Stimulated activated CD8-positive, alpha-beta memory T cell treated with anti-CD3 and anti-CD28 coated beads, Interleukin-2, amount 100 ng/mL, for 1 hour (primary cell): Measurements from ENCODE around the gene AP2A1.

Experiments used
- DNase-seq, 2 donors: peaks; one replicate each; pipeline ENCODE4 v3.0.0-alpha.2; 2020; ENCODE audit warnings: low read depth in 2 of 2

AP2A1 gene

DNA sequence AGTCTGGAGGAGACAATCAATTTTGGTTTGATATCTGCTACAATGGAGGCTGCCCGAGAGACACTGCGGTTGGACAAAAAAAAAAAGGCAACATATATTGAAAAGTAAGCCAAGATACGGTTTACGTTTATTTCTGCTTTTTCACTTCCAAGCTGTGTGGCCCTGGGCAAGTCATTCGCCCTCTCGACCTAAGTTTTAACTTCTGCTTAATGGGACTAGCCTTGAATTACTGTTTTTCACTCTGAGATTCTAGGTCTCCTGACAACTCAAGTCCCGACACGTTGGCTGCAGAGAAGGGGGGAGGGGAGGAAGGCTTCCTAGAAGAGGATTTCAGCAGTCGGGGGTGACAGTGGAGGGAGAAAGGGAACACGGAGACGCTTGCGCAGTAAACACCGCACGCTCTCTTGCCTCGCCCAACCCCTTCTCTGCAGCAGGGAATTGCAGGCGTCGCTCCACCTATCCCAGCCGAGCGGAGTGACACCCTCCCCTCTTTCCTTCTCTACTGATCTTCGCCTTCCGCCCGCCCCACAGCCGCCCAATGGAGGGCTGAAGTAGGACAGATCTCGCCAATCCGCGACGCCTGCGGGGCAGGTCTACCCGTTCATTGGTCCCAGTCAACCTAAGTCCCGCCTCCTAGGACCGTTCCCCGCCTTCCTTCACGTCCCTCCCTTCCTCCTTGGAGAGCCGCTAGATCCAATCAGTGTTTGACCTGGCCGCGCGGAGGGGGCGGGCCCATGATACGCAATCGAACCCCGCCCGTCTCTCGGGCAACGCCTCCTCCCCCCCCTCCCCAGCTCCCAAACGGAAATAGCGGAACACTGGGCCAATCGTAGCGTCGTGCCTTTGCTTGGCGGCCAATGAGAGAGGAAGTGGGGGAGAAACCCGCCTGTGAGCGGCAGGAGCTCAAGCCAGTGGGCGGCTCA lies 533 bp upstream of the AP2A1 start:
- DNase-seq = peak; percentile 98

DNA sequence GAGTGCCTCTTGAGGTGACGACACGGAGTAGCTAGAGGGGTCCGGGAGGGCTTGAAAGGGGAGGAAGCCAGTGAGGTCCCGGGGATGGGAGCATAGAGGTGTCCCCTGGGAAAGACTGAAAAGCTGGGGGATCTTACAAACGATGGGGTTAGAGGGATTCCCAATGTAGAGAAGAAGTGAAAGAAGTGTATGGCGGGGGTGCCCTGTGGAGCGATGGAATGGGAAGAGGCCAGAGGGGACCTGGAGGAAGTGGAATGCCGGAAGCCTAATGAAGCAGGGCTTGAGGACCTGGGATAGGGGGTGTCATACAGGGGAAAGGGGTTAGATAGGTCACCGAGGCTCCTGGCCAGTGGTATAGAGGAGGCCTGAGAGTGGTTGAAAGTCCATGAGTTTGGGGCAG lies 580 bp downstream of the AP2A1 start:
- no peak for DNase-seq

- DNase-seq = no peak
Observed at GRCh38 chr19:49767967-49768581, 1.3 kb downstream of the AP2A1 start.

- no peak for DNase-seq
Observed at GRCh38 chr19:49770529-49770928, 3.7 kb downstream of the AP2A1 start.

GRCh38 chr19:49771674-49772139 lies 4.9 kb downstream of the AP2A1 start:
- no peak for DNase-seq

DNA sequence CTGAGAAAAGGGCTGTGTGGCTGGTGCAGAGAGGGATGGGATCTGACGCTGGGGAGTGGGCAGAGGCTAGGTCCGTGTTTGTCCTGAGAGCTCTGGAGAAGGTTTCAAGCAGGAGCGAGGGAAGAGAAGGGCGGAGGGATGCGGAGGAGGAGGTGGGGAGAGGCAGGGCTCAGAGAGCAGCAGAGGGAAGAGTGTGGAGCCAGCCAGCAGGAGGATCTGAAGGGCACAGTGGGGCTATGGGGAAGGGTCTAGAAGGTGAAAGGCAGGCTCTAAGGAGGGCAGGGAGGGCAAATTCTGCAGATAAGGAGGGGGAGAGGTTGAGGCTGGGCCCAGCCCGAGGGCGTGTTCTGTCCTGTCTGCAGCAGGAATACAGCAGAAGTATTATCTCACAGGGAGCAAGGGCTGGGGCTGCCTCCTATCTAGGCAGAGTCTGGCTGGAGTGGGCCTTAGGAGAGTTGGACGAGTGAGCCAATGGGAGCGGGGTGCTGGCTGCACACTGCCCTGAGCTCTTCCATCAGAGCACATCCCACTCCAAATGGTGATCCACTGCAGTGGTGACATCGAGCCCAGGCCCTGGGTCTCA lies 6.1 kb downstream of the AP2A1 start:
- DNase-seq = no peak

DNA sequence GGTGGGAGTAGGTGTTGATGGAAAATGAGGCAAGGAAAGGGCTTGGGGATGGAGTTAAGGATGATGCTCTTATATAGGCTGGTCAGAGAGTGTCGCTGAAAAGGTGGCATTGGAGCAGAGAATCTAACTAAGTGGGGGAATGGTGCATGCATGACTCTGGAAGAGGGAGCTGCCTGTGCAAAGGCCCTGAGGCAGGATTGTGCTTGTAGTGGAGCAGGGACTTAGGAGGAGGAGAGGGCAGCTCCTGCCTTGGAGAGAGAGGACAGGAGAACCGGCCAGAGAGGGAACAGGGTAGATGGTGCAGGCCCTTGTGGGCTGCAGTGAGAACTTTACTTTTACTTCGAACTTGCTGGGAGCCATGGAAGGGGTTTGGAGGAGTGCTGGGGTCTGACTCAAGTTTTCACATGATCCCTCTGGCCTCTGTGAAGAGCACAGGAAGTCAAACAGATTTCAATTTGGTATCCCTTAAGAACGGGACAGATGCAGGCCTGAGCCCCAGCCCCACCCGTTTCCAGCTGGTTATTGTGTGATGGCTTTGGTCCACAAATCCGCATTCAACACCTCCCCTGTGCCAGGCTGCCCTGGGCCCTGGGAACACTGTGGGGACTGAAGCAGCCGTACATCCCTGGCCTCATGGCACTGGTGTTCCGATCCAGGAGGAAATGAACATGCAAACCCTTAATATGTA lies 7.0 kb downstream of the AP2A1 start:
- no peak for DNase-seq

- no peak for DNase-seq
Observed at GRCh38 chr19:49774969-49775368, 8.2 kb downstream of the AP2A1 start.

DNA sequence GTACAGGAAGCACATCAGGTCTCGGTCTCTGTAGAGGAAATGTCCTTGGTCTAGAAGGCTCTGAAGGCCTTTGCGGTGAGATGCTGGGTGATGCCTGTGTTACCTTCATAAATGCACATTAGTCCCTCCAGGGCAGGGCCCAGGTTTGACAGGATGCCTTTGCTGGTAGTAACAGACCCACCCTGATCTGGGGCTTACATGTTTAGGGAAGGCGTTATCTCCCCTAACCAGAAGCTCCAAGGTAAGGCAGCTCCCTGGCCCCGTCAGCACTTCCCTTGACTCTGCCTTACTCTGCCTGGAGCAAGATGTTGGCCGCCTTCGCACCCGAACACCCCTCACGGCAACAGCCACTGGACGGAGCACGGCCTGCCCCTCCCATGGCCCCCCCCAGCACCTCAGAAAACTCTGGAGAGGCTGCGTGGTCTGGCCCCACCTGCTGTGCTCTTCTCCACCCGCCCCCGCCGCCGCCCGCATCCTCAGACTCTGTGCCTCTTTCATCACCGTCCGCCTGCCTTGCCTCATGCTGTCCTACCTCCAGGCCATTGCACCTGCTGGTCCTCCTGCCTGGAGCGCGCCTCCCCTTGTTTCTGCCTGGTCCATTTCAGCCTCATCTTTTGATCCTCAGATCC lies 9.1 kb downstream of the AP2A1 start:
- DNase-seq = no peak

- DNase-seq = no peak
Observed at GRCh38 chr19:49776371-49776764, 9.6 kb downstream of the AP2A1 start.

DNA sequence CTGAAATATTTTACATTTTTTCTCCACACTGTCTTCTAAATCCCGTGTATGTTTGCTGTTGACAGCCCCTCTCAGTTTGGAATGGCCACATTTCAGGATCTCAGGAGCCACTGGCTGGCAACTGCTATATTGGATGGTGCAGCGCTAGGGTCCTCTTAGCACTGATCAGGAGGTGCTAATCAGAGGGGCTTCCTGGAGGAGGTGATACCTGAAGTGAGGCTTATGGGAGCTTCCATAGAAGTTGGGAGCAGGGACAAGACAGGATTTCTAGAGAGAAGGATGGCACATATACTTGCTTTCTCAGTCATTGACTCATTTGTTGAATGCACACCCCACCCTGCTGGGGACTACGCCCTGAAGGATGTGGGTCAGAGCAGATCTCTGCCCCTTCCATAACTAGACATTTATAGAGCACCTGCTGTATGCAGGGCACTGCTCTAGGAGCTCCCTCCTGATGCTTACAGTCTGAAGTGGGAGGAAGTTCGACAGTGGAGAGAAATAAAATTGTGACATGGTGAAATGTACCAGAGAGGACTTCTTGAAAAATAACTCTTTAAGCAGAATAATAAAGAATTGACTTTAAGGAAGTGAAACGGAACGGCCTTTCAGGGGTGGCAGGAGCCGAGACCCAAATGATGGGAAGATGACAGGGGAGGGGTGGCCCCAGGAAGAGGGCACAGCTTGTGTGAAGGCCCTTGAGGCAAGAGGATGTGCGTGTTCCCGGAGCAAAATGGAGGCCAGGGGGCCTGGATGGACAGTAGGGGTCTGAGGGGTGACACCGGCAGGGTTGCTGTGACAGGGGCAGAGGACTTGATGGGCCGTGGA lies 13.1 kb downstream of the AP2A1 start:
- DNase-seq = no peak

GRCh38 chr19:49780861-49781260 lies 14.1 kb downstream of the AP2A1 start:
- DNase-seq = no peak

DNA sequence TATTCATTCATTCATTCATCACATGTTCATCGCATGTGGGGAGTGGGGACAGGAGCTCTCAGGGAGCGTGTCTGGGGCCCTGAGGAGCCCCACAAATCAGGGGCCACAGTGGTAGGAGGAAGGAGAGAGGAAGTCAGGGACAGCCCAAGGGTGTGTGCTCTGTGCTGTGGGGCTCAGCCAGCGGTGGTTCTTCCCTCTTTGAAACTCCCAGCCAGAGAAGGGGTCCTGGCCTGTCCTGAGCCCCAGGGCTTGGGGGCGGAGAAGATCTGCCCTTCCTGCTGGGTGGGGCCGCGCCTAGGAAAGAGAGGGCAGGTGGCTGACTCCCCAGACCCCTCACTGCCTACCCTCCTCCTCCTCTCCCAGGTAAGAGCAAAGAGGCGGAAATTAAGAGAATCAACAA lies 14.6 kb downstream of the AP2A1 start:
- DNase-seq = no peak

DNA sequence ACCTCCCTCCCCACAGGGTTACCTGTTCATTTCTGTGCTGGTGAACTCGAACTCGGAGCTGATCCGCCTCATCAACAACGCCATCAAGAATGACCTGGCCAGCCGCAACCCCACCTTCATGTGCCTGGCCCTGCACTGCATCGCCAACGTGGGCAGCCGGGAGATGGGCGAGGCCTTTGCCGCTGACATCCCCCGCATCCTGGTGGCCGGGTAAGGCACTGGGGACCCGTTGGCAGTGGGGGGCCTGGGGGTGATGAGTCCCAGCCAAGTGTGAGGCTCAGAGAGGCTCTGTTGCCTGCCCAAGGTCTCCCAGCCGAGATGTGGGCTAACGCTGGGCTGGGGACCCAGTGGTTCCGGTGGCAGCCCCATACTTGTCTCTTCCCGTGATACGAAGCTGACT lies 15.7 kb downstream of the AP2A1 start:
- DNase-seq = no peak

GRCh38 chr19:49786376-49786820 lies 19.6 kb downstream of the AP2A1 start:
- DNase-seq = no peak

DNA sequence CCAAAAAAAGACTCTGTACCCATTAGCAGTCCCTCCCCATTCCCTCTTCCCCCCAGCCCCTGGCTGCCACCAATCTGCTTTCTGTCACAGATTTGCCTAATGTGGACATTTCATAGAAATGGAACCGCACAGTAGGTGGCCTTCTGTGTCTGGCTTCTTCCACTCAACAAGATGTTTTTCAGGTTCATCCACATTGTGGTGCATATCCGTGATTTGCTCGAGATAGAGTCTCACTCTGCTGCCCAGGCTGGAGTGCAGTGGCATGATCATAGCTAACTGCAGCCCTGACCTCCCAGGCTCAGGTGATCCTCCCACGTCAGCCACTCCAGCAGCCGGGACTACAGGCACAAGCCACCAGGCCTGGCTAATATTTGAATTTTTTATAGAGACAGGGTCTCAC lies 20.9 kb downstream of the AP2A1 start:
- no peak for DNase-seq

DNA sequence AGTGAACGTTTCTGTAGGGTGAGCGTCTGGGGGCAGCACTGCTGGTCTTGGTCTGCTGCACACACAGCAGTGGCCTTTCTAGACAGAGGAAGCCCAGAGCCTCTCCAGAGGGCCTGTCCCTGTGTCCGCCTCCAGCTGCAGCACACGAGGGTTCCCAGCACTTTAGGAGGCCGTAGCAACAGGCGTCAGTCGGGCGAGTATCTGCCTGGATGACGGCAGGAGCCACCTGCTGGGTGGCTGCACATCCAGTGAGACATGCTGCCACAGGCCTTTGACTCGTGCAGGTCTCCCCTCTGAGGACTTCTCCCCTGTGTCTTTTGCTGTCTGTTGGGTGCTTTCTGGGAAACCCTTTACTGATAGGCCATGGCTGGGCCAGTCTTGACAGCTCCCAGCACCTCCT lies 22.1 kb downstream of the AP2A1 start:
- DNase-seq = no peak

DNA sequence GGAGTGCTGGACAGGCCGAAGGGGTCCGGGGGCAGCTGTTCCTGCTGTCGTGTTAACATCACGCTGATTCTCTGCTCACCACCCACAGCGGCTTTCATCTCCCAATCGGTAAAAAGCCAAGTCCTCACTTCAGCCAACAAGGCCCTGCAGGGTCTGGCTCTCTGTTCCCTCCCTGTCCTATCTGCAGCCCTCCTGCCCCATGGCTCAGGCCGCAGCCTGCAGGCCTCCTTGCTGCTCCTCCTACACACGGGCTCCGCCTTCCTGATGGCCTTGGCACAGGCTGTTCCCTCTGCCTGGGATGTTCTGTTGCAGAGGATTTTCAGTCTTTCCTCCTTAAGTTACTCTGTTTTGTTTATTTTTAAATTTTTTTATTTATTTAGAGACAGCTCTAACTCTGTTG lies 24.1 kb downstream of the AP2A1 start:
- no peak for DNase-seq

GRCh38 chr19:49791776-49792445 lies 25.1 kb downstream of the AP2A1 start:
- no peak for DNase-seq

DNA sequence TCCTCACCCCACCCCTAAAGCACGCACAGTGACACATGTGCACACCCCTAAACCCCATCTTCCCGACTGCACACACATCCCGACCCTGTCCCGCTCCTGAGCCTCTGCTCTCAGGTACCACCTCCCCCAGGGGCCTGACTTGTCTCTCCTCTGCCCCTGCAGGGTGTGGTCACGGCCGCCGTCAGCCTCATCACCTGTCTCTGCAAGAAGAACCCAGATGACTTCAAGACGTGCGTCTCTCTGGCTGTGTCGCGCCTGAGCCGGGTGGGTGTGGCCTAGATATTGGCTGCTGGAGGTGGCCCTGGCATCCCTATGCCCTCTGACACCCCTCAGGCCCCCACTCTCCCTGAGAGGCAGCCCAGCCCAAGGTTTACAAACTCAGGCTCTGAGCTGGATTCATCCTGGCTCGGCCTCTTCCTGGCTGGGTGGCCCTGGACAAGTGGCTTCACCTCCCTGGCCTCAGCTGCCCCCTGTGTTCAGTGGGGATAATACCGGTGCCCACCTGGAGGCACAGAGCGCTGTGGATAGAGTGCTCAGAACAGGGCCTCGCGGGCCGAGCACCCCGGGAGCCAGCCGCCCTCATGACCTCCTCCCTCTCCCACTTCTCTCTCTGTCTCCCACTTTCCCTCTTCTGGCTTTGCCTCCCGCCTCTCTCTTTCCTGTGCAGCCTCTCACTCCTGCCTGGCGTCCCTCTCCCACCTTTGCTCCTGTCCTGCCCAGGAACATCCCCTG lies 26.2 kb downstream of the AP2A1 start:
- DNase-seq = no peak
